Glutamatergic neuron (in vitro differentiated cells): ENCODE measurements around the gene GPATCH4. TPM values are rescaled to one million over a fixed set of nuclear protein-coding genes. Genes with fewer than 3 reads are reported as not detected.

Experiments
- DNase-seq: peaks from one replicate; pipeline ENCODE4 v3.0.0; 2022
- H3K27ac Mint-ChIP-seq: one replicate; pipeline ENCODE4 v1.8.0; 2020; ENCODE audit warnings: mild to moderate bottlenecking, mixed read lengths, inconsistent platforms; ENCODE audit not compliant: unreplicated experiment
- H3K27me3 Mint-ChIP-seq: one replicate; pipeline ENCODE4 v1.8.0; 2020; ENCODE audit warnings: mild to moderate bottlenecking, moderate library complexity, mixed read lengths, inconsistent platforms; ENCODE audit not compliant: unreplicated experiment
- H3K36me3 Mint-ChIP-seq: one replicate; pipeline ENCODE4 v1.8.0; 2020; ENCODE audit warnings: mild to moderate bottlenecking, mixed read lengths, inconsistent platforms; ENCODE audit not compliant: unreplicated experiment
- H3K4me1 Mint-ChIP-seq: one replicate; pipeline ENCODE4 v1.8.0; 2020; ENCODE audit warnings: mild to moderate bottlenecking, low read depth, mixed read lengths, inconsistent platforms; ENCODE audit not compliant: unreplicated experiment
- H3K4me3 Mint-ChIP-seq: one replicate; pipeline ENCODE4 v1.8.0; 2020; ENCODE audit warnings: mild to moderate bottlenecking, mixed read lengths, inconsistent platforms; ENCODE audit not compliant: unreplicated experiment
- H3K9me3 Mint-ChIP-seq: one replicate; pipeline ENCODE4 v1.8.0; 2020; ENCODE audit warnings: mild to moderate bottlenecking, moderate library complexity, mixed read lengths, inconsistent platforms; ENCODE audit not compliant: unreplicated experiment
- CTCF ChIP-seq: fragments of 200-600 bp; sonication (generic); IDR thresholded peaks from one replicate; pipeline ENCODE4 v1.5.0; 2021; ENCODE audit not compliant: partially characterized antibody, unreplicated experiment
- total RNA-seq: library from RNA; stranded (reverse); fragmentation: NEBNext Ultra II Directional; extraction: Animal tissue kit (Norgen Biotek cat#: 25700); gene quantifications from one replicate; pipeline ENCODE4 v1.2.1, GENCODE V29; 2021; ENCODE audit not compliant: unreplicated experiment

The GPATCH4 gene
- total RNA-seq, 1 donor from 2014 or later, result 13.2 TPM

- no peak for TF ChIP-seq CTCF
- DNase-seq, result no peak
- Mint-ChIP-seq H3K4me1 (peaks cover 5% of the 10 kb centered on the region), H3K27me3 (peaks cover 12% of the 10 kb centered on the region), H3K27ac (no peak overlapping the region), H3K9me3 (peaks cover 7% of the 10 kb centered on the region), H3K4me3 (no peak overlapping the region), H3K36me3 (no peaks in the 10 kb centered on the region)
Measured at GRCh38 chr1:156594190-156594589, 7.1 kb downstream of the GPATCH4 start.

- peaks cover 7% of the 10 kb centered on the region for H3K9me3 Mint-ChIP-seq
- peaks cover 2% of the 10 kb centered on the region for H3K4me1 Mint-ChIP-seq
- TF ChIP-seq CTCF, result no peak
- H3K36me3 Mint-ChIP-seq, result no peaks in the 10 kb centered on the region
- H3K27ac Mint-ChIP-seq, result no peak overlapping the region
- no peak for DNase-seq
- peaks cover 10% of the 10 kb centered on the region for H3K27me3 Mint-ChIP-seq
- no peak overlapping the region for H3K4me3 Mint-ChIP-seq
Measured at GRCh38 chr1:156593661-156593989, 7.7 kb downstream of the GPATCH4 start.

GRCh38 chr1:156592910-156593660 is 8.2 kb downstream of the GPATCH4 start:
- no peak overlapping the region for H3K27ac Mint-ChIP-seq
- H3K27me3 Mint-ChIP-seq, result peaks cover 10% of the 10 kb centered on the region
- H3K4me1 Mint-ChIP-seq, result peaks cover 2% of the 10 kb centered on the region
- TF ChIP-seq CTCF, result no peak
- peaks cover 7% of the 10 kb centered on the region for H3K9me3 Mint-ChIP-seq
- no peak for DNase-seq
- no peaks in the 10 kb centered on the region for H3K36me3 Mint-ChIP-seq
- peak overlapping the region; percentile 82 for H3K4me3 Mint-ChIP-seq

DNA sequence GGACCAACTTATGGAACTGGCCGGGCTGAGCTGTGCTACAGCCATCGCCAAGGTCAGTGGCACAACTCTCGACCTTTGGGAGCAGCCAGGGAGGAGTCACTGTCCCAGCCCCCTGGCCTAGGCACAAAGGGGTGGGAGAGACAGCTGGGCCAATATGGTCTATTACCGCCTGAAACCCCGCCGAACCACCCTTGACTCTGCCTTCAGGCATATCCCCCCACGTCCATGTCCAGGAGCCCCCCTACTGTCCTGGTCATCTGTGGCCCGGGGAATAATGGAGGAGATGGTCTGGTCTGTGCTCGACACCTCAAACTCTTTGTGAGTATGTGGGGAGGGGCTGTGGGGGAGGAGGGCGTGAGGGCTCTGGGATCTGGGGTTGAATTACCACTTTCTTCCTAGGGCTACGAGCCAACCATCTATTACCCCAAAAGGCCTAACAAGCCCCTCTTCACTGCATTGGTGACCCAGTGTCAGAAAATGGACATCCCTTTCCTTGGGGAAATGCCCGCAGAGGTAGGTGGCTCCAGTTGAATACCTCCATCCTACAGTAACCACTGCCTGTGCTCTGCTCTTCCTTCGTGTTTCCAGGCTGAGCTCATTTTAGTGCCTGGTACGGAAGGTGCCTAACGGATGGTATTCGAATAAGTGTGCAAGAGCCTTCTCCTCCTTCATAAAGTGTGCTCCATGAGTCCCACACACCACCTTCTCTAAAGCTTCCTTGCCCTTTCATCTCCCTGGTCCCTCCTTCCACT is 8.9 kb downstream of the GPATCH4 start:
- Mint-ChIP-seq H3K9me3 (peaks cover 8% of the 10 kb centered on the region), H3K27ac (no peak overlapping the region), H3K4me3 (peak overlapping the region; percentile 82), H3K36me3 (no peaks in the 10 kb centered on the region), H3K4me1 (peaks cover 2% of the 10 kb centered on the region), H3K27me3 (peaks cover 10% of the 10 kb centered on the region)
- no peak for TF ChIP-seq CTCF
- DNase-seq, result no peak
